Measurements from ENCODE around the gene SNPH. TPM values are rescaled to one million over a fixed set of nuclear protein-coding genes. Genes with fewer than 3 reads are reported as not detected.

The SNPH gene
- total RNA-seq, 6 donors from 2014 or later = 1.0 to 17.3 (median 2.4) TPM

DNA sequence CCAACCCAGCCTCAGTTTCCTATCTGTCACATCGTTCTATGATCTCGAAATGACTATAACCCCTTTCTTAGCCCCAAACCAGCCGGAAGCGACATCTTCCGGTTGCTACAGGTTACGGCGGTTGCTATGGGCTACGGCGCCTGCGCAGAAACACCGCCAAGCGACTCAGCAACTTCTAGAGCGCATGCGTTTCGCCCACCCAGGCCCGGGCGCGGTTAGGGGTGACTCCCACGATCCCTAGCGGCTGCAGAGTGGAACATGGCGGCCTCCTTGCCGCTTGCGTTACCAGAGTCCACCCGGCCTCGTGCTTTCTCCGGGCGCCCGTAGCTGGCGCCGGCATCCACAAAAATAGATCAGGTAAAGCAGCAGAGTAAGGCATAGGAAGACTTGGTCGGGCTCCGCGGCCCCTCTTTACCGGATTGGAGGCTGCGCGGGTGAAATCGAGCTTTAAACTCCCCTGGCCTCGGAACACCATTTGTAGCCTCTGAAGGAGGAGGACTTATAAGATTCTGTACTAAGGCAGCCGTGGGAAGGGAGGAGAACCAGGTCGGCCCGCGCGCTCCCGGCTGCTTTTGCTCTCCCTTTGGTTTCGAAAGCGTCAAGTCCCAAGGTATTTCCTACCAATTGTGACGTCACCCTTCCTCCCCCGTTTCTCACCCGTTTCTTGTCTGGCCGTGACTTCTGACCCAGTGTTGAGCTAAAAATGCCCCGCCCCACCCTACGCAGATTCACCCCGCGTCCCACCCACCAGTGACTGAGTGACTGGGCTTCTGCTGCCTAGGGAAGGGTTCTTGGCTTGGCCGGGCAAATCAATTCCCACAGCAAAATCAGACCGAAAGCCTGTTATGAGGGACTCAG is 59.3 kb downstream of the SNPH start:
- no peaks in the 10 kb centered on the region for H3K9me3 ChIP-seq
- no peaks in the 10 kb centered on the region for H3K36me3 ChIP-seq
- peaks cover 63 to 75% (median 66%) of the 10 kb centered on the region in 4 donors for H3K4me1 ChIP-seq
- peak overlapping the region; percentile 93 to 99 (median 97) for H3K27ac ChIP-seq
- peak; percentile 97 to 98 for DNase-seq
- WGBS, 2 donors = 1 to 2% methylated on average over 44 to 56 of the region's 56 CpGs
- TF ChIP-seq POLR2A (IDR thresholded peaks at IDR 0.05) (peak; percentile 75 to 97 (median 84)), EP300 (IDR thresholded peaks at IDR 0.05) (peak in 3 of 4 donors; percentile 9 to 78 (median 67)), POLR2AphosphoS5 (IDR thresholded peaks at IDR 0.05) (peak; percentile 80 to 90)
- TF ChIP-seq, protein P1, sequence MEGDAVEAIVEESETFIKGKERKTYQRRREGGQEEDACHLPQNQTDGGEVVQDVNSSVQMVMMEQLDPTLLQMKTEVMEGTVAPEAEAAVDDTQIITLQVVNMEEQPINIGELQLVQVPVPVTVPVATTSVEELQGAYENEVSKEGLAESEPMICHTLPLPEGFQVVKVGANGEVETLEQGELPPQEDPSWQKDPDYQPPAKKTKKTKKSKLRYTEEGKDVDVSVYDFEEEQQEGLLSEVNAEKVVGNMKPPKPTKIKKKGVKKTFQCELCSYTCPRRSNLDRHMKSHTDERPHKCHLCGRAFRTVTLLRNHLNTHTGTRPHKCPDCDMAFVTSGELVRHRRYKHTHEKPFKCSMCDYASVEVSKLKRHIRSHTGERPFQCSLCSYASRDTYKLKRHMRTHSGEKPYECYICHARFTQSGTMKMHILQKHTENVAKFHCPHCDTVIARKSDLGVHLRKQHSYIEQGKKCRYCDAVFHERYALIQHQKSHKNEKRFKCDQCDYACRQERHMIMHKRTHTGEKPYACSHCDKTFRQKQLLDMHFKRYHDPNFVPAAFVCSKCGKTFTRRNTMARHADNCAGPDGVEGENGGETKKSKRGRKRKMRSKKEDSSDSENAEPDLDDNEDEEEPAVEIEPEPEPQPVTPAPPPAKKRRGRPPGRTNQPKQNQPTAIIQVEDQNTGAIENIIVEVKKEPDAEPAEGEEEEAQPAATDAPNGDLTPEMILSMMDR (IDR thresholded peaks at IDR 0.05) = peak in 4 of 6 experiments; percentile 54 to 82 (median 60)
- no peaks in the 10 kb centered on the region for H3K27me3 ChIP-seq
- peak overlapping the region; percentile 57 to 88 (median 70) for H3K4me3 ChIP-seq
- ATAC-seq (ENCODE audit: low FRiP score in 2 of 2) = peak; percentile 94

DNA sequence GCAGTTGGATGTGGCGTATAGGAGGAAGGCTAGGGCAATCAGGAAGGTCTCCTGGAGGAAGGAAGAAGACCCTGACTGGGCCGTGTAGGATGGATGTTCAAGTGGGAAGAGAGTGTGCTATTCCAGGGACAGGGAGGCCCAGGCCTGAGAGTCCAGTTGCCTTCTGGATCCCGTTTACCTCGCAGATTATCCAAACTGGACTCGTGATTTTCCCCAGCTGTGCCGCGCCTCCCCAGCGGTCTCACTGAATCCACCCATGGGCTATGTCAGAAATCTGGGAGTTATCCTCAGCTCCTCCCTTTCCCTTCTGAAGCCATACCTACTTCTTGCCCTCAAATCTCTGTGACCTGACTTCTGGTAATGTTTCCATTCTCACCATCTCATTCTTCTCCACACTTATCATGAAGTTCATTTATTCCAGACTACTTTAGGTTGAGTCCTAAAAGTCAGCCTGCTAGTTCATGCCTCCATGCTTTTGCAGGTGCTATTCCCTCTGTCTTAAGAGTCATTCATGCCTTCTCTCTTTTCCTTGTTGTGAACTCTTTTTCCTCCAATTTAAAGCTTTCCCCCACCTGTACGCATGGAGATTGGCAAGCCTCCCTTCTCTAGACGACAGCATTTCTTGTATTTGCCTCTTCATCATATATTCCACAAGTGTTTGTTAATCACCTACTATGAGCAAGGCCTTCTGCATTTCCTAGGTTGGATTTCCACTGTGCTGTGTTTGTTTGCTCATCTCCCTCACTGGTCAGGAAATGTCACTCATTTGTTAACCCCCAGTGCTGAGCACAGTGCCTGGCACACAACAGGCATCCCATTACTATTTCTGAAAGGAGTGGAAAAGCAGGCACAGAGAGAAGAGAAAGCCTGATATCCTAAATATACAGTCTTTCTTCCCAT is 60.2 kb downstream of the SNPH start:
- Histone ChIP-seq H3K4me3 (peak overlapping the region; percentile 57 to 88 (median 70)), H3K4me1 (peaks cover 63 to 78% (median 71%) of the 10 kb centered on the region in 4 donors), H3K27ac (peak overlapping the region; percentile 93 to 99 (median 97)), H3K36me3 (no peaks in the 10 kb centered on the region), H3K9me3 (no peaks in the 10 kb centered on the region), H3K27me3 (no peaks in the 10 kb centered on the region)
- WGBS, 2 donors = 28 to 42% methylated on average over 10 of the region's 10 CpGs
- peak in 1 of 2 donors; percentile 7 for TF ChIP-seq POLR2AphosphoS5 (IDR thresholded peaks at IDR 0.05)
- TF ChIP-seq EP300 (IDR thresholded peaks at IDR 0.05) = no peak
- ATAC-seq (ENCODE audit: low FRiP score in 2 of 2) (peak in 1 of 2 donors; percentile 18), DNase-seq (peak in 1 of 2 donors; percentile 3)

DNA sequence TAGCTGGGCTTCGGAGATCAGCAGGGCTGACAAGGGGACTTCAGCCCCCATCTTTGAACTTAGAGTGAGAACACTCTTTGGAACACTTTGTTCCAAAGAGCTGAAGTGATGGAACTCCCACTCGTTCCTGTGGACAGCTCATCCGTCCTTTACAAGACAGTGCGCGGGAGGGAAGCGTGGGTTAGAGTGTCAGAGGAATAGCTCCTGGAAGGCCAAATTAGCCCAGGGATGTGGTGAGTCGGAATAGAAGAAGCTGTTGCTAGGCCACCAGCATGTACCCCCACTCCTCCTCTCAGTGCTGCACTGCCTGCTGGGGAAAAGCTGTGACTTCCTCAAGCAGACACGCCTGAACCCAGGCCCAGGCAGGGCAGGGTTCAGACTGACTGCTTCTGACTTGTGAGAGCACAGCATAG is 61.2 kb downstream of the SNPH start:
- WGBS, 2 donors = 69 to 78% methylated on average over 8 of the region's 8 CpGs
- TF ChIP-seq POLR2AphosphoS5 (IDR thresholded peaks at IDR 0.05) = peak; percentile 67 to 84
- no peak for TF ChIP-seq POLR2A (IDR thresholded peaks at IDR 0.05)
- TF ChIP-seq EP300 (IDR thresholded peaks at IDR 0.05) = peak in 3 of 4 donors; percentile 66 to 89 (median 89)
- no peaks in the 10 kb centered on the region for H3K27me3 ChIP-seq
- H3K4me3 ChIP-seq = no peak overlapping the region
- H3K36me3 ChIP-seq = no peaks in the 10 kb centered on the region
- peak overlapping the region; percentile 93 to 99 (median 97) for H3K27ac ChIP-seq
- ATAC-seq (ENCODE audit: low FRiP score in 2 of 2) (peak in 1 of 2 donors; percentile 54), DNase-seq (peak in 1 of 2 donors; percentile 45)
- peaks cover 63 to 80% (median 72%) of the 10 kb centered on the region in 4 donors for H3K4me1 ChIP-seq
- H3K9me3 ChIP-seq = no peaks in the 10 kb centered on the region

DNA sequence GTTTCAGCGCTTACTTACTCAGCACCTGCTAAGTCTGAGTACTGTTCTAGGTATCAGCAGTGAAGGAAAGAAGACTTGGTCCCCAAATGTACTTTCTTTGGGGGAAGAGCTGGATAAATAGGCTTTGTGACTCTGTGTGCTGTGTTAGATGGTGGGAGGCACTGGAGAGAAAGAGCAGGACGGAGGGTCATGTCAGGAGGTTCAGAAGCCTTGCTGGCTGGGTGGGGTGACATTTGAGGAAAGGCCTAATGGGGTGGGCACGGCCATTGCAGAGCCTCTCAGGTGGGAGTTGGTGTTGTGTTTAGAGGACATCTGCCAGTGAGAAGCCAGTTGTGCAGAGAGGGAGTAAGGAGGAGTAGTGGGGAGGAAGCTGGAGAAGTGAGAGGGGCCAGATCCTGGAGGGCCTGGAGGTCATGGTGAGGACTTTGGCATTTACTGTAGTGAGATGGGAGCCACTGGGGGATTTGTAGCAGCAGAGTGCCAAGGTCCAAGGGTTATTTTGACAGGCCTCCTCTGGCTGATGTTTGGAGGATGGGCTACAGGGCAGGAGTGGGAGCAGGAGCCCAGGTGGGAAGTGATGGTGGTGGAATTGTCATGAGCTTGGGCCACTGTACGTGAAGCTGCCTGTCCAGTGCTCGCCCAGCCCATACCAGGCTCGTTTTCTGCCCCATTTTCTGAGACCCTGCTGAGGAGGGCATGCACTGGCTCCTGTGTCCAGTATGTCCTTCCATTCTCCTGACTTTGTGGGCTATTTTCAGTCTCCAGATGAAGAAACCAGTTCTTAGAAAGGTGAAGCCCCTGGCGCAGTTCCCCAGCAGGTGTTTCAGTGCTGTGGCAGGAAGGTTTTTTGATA is 62.0 kb downstream of the SNPH start:
- Histone ChIP-seq H3K4me1 (peaks cover 62 to 81% (median 72%) of the 10 kb centered on the region in 4 donors), H3K27me3 (no peaks in the 10 kb centered on the region), H3K36me3 (no peaks in the 10 kb centered on the region), H3K9me3 (no peaks in the 10 kb centered on the region), H3K4me3 (peak overlapping the region in 1 of 4 donors; percentile 1), H3K27ac (peak overlapping the region; percentile 93 to 99 (median 97))
- TF ChIP-seq POLR2A (IDR thresholded peaks at IDR 0.05) (no peak), EP300 (IDR thresholded peaks at IDR 0.05) (no peak), POLR2AphosphoS5 (IDR thresholded peaks at IDR 0.05) (no peak)
- TF ChIP-seq, protein P1 (IDR thresholded peaks at IDR 0.05) = no peak
- WGBS, 2 donors = 86 to 88% methylated on average over 3 to 7 of the region's 7 CpGs
- DNase-seq (peak in 1 of 2 donors; percentile 13), ATAC-seq (ENCODE audit: low FRiP score in 2 of 2) (no peak)

Data from upper lobe of left lung (tissue), 6 donors.